ENCODE results near the gene ZC3H12D. TPM values are rescaled to one million over a fixed set of nuclear protein-coding genes. Genes with fewer than 3 reads are reported as not detected.
A peak's percentile ranks its signal among the peaks of the same experiment; 100 is the strongest.

Gene ZC3H12D
- total RNA-seq, 2 experiments from 2014 or later = 6.0 to 6.1 TPM

DNA sequence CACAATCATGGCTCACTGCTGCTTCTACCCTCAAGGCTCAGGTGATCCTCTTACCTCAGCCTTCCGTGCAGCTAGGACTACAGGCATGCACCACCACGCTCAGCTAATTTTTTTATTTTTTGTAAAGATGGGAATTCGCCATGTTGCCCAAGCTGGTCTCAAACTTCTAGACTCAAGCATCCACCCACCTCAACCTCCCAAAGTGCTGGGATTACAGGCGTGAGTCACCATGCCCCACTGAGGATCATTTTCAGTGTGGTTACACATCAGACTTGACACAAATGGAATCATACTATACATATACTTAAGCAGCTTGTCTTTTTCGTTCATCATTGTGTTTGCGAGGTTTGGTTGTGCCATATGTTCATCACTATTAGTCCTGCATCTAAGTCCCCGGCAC is 26.6 kb downstream of the ZC3H12D start:
- H3K36me3 Mint-ChIP-seq (ENCODE audit: low read depth) = peaks cover 3% of the 10 kb centered on the region
- no peak overlapping the region for H3K4me3 Mint-ChIP-seq
- ATAC-seq (no peak), DNase-seq (no peak)
- no peaks in the 10 kb centered on the region for H3K4me1 Mint-ChIP-seq (ENCODE audit: low read depth)
- no peaks in the 10 kb centered on the region for H3K9me3 Mint-ChIP-seq (ENCODE audit: insufficient read depth)
- ChIA-PET CTCF (interaction anchor here (1.5 to 2.0 kb wide), 2 partner anchors 12 to 59 kb away, joined by 5 to 6 read pairs; no protein-coding TSS in a partner anchor), POLR2A (no interaction called here)
- H3K27ac Mint-ChIP-seq = no peak overlapping the region
- H3K27me3 Mint-ChIP-seq (ENCODE audit: low read depth) = no peaks in the 10 kb centered on the region

DNA sequence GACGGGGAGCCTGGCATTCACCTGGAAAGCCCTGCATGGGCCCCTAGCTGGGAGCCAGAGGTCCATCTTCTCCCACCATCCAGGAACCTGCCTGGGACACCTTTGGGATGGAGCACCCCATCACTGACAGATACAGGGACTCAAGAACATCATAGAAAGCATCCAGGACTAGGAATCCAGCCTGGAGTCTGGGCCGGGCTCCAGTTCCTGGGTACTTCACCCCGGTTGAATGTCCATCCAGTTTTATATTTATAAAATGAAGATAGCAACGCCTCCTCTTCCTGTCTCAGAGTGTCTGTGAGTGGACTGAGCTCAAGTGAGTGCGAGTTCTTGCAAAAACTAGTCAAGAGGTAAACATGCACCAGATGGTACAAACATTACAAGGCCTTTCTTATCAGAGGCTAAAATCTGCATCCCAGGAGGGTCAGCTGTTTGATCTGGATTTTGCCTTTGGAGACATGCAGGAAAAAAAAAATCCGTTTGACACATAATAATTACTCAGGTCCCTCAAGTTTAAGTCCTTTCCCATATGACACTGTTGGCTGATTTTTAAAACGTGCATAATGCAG is 27.4 kb downstream of the ZC3H12D start:
- ChIA-PET CTCF (interaction anchor here (1.5 to 2.0 kb wide), 2 partner anchors 11 to 60 kb away, joined by 5 to 6 read pairs; no protein-coding TSS in a partner anchor), POLR2A (no interaction called here)
- H3K27ac Mint-ChIP-seq = no peak overlapping the region
- no peak for DNase-seq
- no peaks in the 10 kb centered on the region for H3K9me3 Mint-ChIP-seq (ENCODE audit: insufficient read depth)
- H3K36me3 Mint-ChIP-seq (ENCODE audit: low read depth) = peaks cover 2% of the 10 kb centered on the region
- no peak overlapping the region for H3K4me3 Mint-ChIP-seq
- ATAC-seq = no peak
- no peaks in the 10 kb centered on the region for H3K4me1 Mint-ChIP-seq (ENCODE audit: low read depth)
- H3K27me3 Mint-ChIP-seq (ENCODE audit: low read depth) = no peaks in the 10 kb centered on the region

DNA sequence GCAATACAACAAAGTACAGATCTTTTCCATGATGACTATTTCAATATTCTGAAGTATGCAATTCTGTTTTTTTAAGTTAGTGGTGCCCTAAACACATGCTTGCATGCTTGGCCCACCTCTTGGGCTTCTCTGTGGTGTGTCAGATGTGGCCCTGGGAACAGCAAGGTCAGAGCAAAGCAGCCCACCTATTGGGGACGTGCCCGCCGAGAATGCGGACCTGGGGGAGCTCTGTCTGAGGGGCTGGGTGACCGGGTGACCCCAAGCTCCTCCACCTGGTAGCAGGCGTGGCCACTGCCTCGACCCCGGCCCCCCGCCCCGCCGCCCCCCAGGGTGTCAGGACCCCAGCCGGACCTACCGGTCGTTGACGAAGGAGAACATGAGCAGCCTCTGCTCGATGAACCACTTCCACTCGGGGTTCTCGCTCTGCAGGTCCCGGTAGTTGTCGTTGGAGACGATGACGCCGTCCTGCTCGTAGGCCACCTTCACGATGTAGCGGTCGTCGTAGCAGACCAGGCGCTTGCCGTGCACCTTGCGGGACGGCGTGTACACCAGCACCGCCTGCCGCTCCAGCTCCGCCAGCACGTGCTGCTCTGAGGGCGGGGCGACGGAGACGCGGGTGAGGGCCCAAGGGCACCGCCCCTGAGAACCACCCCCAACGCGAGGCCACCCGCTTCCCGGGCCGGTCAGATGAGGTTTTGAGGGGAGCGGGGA is 28.3 kb downstream of the ZC3H12D start:
- Mint-ChIP-seq H3K27me3 (ENCODE audit: low read depth) (no peaks in the 10 kb centered on the region), H3K36me3 (ENCODE audit: low read depth) (peaks cover 5% of the 10 kb centered on the region), H3K27ac (no peak overlapping the region), H3K4me3 (no peak overlapping the region), H3K9me3 (ENCODE audit: insufficient read depth) (no peaks in the 10 kb centered on the region), H3K4me1 (ENCODE audit: low read depth) (no peaks in the 10 kb centered on the region)
- DNase-seq (no peak), ATAC-seq (no peak)
- POLR2A ChIA-PET = no interaction called here
- CTCF ChIA-PET = no interaction called here

DNA sequence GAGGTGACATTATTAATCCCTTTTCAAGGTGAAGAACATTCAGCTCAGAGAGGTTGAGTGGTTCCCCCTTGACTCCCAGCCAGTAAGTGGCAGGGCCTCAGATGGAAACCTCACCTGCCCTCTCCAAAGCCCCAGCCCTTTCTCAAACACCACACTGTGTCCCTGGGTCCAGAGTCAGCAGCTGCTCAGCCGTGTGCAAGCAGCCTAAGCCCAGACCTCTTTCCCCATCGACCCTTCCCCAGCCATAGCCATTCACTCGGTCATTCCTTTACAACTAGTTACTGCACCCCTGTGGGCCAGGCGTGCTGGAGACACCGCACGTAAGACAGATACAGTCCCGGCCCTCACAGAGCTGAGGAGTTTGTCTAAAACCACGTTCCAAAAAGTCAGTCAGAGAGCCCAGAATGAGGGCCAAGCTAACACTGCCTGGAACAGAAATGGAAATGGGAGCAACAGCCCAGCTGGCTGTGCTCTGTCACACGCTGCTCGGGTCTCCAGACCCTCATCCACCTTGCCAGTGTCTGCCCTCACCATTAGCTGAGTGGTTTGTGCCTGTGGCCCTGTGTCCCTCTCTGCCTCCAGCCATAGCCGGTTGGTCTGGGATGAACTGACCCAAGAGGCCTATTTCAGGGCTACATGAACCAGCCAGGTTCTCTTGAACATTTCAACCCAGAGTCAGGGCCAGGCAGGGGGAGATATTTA is 29.6 kb downstream of the ZC3H12D start:
- ChIA-PET CTCF (interaction anchor here (1.2 to 1.6 kb wide), 3 partner anchors 24 to 388 kb away, joined by 3 to 5 read pairs (median 3); no protein-coding TSS in a partner anchor), POLR2A (interaction anchor here (0.6 to 0.9 kb wide), 2 partner anchors 10 to 19 kb away, joined by 3 read pairs; no protein-coding TSS in a partner anchor)
- no peak for DNase-seq
- no peak overlapping the region for H3K27ac Mint-ChIP-seq
- H3K27me3 Mint-ChIP-seq (ENCODE audit: low read depth) = no peaks in the 10 kb centered on the region
- H3K4me3 Mint-ChIP-seq = no peak overlapping the region
- ATAC-seq = no peak
- H3K36me3 Mint-ChIP-seq (ENCODE audit: low read depth) = peaks cover 5% of the 10 kb centered on the region
- no peaks in the 10 kb centered on the region for H3K9me3 Mint-ChIP-seq (ENCODE audit: insufficient read depth)
- H3K4me1 Mint-ChIP-seq (ENCODE audit: low read depth) = peaks cover 5% of the 10 kb centered on the region

DNA sequence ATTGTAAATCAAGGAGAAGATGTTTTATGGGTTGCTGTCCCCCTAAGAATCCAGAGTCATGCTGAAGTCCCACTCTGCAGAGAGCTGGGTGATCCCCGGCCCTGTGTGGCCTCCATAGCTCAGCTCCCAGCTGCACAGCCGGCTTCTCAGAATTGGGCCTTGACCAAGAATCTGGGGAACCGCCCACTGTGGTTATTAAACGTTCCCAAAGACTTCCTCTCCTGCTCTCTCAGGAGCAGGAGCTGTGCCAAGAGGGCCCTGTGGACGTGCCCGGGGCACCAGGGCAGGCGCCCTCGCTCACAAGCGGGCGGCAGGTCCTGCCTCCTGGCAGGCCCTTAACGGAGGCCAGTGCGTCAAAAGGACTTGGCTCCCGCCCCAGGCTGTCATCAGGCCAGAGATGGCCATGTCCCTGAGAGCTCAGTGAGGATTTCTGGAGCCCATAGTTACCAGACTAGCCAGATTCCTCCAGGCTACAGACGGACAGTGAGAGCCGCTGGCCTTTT is 30.4 kb downstream of the ZC3H12D start:
- DNase-seq = no peak
- ChIA-PET CTCF (interaction anchor here (0.8 to 1.6 kb wide), 5 partner anchors 12 to 388 kb away, joined by 3 to 5 read pairs (median 3); no protein-coding TSS in a partner anchor), POLR2A (interaction anchor here (0.9 kb wide), 1 partner anchor 19 kb away, joined by 3 read pairs; no protein-coding TSS in a partner anchor)
- ATAC-seq = no peak
- Mint-ChIP-seq H3K27ac (no peak overlapping the region), H3K4me3 (no peak overlapping the region), H3K27me3 (ENCODE audit: low read depth) (no peaks in the 10 kb centered on the region), H3K9me3 (ENCODE audit: insufficient read depth) (no peaks in the 10 kb centered on the region), H3K4me1 (ENCODE audit: low read depth) (peaks cover 5% of the 10 kb centered on the region), H3K36me3 (ENCODE audit: low read depth) (peaks cover 5% of the 10 kb centered on the region)

DNA sequence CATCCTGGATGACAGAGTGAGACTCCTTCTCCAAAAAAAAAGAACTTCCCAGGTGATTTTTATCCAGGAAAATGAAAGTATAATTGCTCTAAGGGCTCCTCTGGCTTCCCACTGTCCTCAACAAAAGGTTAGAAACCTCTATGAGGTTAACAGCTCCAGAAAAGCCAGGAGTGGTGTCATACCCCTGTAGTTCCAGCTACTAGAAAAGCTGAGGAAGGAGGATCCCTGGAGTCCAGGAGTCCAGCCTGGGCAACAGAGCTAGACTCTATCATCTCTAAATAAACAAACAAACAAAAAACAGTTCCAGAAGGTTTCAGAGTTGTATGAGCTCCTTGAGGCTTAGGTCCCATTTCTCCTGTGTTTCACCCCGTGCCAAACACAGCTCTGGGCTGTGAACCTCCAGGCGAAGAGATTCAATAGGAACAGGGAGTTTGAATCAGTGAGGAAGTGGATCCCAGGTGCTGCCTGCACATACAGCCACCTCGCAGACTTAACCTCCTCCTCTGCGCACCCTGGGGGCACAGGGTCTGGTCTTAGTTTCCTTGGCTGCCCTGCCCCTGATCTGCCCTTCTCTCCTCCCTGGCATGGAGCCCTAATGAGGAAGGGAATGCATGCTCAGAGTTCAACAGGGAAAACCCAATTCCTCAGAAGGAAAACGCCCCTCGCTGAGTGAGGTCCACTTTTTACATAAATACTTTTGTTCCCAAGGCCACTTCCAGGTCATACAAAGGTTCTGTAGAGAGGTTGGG is 31.0 kb downstream of the ZC3H12D start:
- ATAC-seq = no peak
- H3K27me3 Mint-ChIP-seq (ENCODE audit: low read depth) = no peaks in the 10 kb centered on the region
- DNase-seq = no peak

DNA sequence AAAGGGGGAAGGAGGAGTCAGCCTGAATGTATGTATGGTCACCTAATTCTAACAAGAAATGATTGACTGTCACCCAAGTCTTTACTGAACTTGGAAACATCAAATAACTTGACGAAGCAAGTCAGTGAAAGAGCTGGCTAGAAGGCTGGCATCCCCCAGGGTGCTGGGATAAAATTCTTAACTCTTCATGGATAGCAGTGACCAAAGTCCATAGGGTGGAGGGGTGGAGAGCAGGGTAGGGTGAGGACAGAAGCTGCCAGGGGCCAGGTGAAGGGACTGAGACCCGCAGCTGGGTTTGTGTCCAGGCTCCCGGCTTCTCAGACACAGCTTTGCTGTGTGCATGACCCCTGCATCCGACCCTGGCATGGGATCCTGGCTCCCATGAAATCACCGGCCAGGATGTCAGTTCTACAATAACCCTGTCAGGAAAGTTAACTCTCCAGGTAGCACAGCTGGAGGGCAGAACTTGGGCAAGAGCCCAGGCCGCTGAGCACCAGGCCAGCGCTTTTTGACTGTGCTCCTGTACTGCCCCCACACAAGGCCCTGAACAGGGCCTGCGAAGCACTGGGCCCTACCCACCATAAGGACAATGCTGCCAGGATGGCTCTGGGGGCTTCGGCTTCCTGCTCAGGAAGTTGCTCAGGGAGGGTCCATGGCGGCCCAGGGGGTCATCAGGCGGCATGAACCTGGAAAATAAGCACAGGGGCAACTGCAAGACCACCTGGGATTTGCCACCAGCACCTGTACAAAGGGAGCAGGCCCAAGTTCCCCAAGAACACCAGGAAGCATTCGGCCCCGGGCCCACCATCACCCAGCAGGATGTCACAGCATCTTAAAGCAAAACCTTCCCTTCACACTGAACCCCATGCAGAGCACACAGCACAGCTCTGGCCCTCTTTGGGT is 32.5 kb downstream of the ZC3H12D start:
- CTCF ChIA-PET = interaction anchor here (1.2 to 2.4 kb wide), 3 partner anchors 21 to 65 kb away, joined by 3 to 7 read pairs (median 4); no protein-coding TSS in a partner anchor
- POLR2A ChIA-PET = interaction anchor here (0.6 kb wide), 1 partner anchor 1041 kb away, joined by 3 read pairs; no protein-coding TSS in a partner anchor
- no peak for DNase-seq

More for the DNA sequence above, 31.0 kb downstream of the ZC3H12D start:
- Mint-ChIP-seq H3K9me3 (ENCODE audit: insufficient read depth) (no peaks in the 10 kb centered on the region), H3K4me1 (ENCODE audit: low read depth) (peaks cover 5% of the 10 kb centered on the region), H3K27ac (no peak overlapping the region), H3K4me3 (no peak overlapping the region), H3K36me3 (ENCODE audit: low read depth) (peaks cover 5% of the 10 kb centered on the region)
- POLR2A ChIA-PET = interaction anchor here (1.3 kb wide), 1 partner anchor 29 kb away, joined by 3 read pairs; no protein-coding TSS in a partner anchor
- CTCF ChIA-PET = interaction anchor here (0.8 to 1.6 kb wide), 6 partner anchors 13 to 425 kb away, joined by 3 to 5 read pairs (median 3); no protein-coding TSS in a partner anchor

DNA sequence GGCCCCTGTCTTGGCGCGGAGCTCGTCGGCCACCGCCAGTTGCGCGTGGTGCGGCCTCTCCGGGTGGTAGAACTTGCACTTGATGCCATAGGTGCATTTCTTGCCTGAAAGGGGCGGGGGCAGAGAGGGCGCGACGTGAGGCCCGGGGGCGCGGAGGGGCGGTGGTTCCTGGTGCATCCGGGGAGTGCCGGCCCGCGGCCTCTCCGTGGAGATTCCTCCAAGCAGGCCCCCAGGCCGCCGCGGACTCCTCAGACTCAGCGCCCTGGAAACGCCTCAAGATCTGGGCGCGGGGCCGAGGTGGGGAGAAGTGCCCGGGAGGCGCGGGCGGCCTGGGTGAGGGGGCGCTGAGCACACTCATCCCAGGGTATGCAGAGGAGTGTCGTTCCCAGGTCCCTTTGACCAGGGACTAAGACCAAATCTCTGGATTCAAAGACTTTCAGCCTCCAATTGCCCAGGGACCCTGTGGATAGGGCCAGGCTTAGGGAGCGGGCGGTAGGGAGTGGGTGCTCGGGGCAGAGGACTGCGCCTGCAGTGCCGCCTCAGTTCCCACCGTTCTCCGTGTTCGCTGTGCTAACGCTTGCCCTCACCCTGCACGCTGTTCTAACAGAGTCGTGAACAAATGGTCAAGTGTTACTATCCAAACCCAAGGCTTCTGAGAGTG is 33.3 kb downstream of the ZC3H12D start:
- ATAC-seq = peak; percentile 26
- H3K9me3 Mint-ChIP-seq (ENCODE audit: insufficient read depth) = no peaks in the 10 kb centered on the region
- CTCF ChIA-PET = interaction anchor here (2.4 kb wide), 1 partner anchor 65 kb away, joined by 7 read pairs; no protein-coding TSS in a partner anchor
- peaks cover 3% of the 10 kb centered on the region for H3K36me3 Mint-ChIP-seq (ENCODE audit: low read depth)
- no peak overlapping the region for H3K27ac Mint-ChIP-seq
- H3K4me1 Mint-ChIP-seq (ENCODE audit: low read depth) = peaks cover 5% of the 10 kb centered on the region
- peak; percentile 32 for DNase-seq
- H3K27me3 Mint-ChIP-seq (ENCODE audit: low read depth) = no peaks in the 10 kb centered on the region
- POLR2A ChIA-PET = no interaction called here
- no peak overlapping the region for H3K4me3 Mint-ChIP-seq

More for the DNA sequence above, 32.5 kb downstream of the ZC3H12D start:
- Mint-ChIP-seq H3K36me3 (ENCODE audit: low read depth) (peaks cover 3% of the 10 kb centered on the region), H3K9me3 (ENCODE audit: insufficient read depth) (no peaks in the 10 kb centered on the region), H3K27ac (no peak overlapping the region), H3K4me3 (no peak overlapping the region), H3K27me3 (ENCODE audit: low read depth) (no peaks in the 10 kb centered on the region), H3K4me1 (ENCODE audit: low read depth) (peaks cover 5% of the 10 kb centered on the region)
- no peak for ATAC-seq

DNA sequence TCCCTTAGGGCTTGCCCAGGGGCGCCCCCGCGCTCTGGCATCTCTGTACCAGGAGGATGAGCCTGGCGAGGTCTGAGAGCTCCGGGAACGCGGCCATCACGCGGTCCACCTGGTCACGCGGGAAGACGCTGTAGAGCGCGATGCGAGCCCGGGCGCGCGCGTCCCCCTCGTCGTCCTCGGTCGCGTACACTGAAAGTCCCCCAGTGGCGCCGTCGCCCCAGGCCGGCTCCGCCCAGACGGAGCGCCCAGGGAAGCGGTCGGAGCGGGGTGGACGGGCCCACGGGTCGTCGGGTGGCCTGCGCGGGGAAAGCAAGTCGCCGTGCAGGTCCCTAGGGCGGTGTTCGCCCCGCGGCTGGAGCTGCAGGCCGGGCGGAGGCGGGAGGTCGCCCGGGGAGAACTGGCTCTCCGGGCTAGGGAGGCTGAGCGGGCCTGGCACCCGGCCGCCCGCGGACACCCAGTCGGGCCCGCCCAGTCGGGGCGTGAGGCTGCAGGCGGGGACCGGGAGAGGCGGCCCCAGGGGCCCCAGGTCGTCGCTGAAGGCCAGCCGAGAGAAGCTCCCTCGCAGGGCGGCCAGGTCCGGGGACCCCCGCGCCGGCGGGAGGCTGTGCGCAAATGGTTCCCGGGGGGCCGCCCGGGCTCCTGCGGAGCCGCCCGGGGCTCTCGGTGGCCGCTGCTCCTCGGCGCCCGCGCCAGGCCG is 34.0 kb downstream of the ZC3H12D start:
- Mint-ChIP-seq H3K4me3 (peak overlapping the region; percentile 54), H3K36me3 (ENCODE audit: low read depth) (peaks cover 3% of the 10 kb centered on the region), H3K4me1 (ENCODE audit: low read depth) (peaks cover 5% of the 10 kb centered on the region), H3K9me3 (ENCODE audit: insufficient read depth) (no peaks in the 10 kb centered on the region), H3K27ac (no peak overlapping the region), H3K27me3 (ENCODE audit: low read depth) (no peaks in the 10 kb centered on the region)
- DNase-seq (no peak), ATAC-seq (peak; percentile 37)
- ChIA-PET CTCF (interaction anchor here (2.4 kb wide), 1 partner anchor 66 kb away, joined by 7 read pairs; no protein-coding TSS in a partner anchor), POLR2A (no interaction called here)
